Spleen (tissue), 11 donors: ENCODE data around the gene FAAP20. TPM values are rescaled to one million over a fixed set of nuclear protein-coding genes. Genes with fewer than 3 reads are reported as not detected.

Experiments used
- DNase-seq: peaks from one replicate; pipeline ENCODE4 v3.0.0-alpha.2; 2020
- H3K27ac ChIP-seq, 8 donors: fragments of 200-600 bp; sonication (generic) in 7 of 8; 1 replicate in 4 of 8; 2 replicates in 4 of 8; pipeline versions ENCODE4 v1.5.0 to v1.8.0; 2016 to 2021; ENCODE audit warnings: inconsistent platforms in 4 of 8, mild to moderate bottlenecking in 4 of 8, moderate library complexity in 1 of 8
- H3K27me3 ChIP-seq, 7 donors: fragments of 200-600 bp; sonication (generic) in 6 of 7; replicated peaks in 1 of 7; 1 replicate in 4 of 7; 2 replicates in 3 of 7; pipeline versions ENCODE4 v1.5.0 to v1.8.0; 2016 to 2021; ENCODE audit warnings: inconsistent platforms in 3 of 7, mild to moderate bottlenecking in 1 of 7
- H3K36me3 ChIP-seq, 6 donors: fragments of 200-600 bp; sonication (generic) in 5 of 6; 1 replicate in 4 of 6; 2 replicates in 2 of 6; pipeline versions ENCODE4 v1.5.0 to v1.8.0; 2016 to 2021; ENCODE audit warnings: inconsistent platforms in 2 of 6
- H3K4me1 ChIP-seq, 6 donors: fragments of 200-600 bp; sonication (generic) in 5 of 6; 1 replicate in 3 of 6; 2 replicates in 3 of 6; pipeline versions ENCODE4 v1.5.0 to v1.8.0; 2016 to 2021; ENCODE audit warnings: inconsistent platforms in 3 of 6
- H3K4me3 ChIP-seq, 8 donors: fragments of 200-600 bp; sonication (generic) in 7 of 8; 1 replicate in 4 of 8; 2 replicates in 4 of 8; pipeline versions ENCODE4 v1.5.0 to v1.8.0; 2016 to 2021; ENCODE audit warnings: inconsistent platforms in 4 of 8, mild to moderate bottlenecking in 4 of 8, moderate library complexity in 2 of 8
- H3K9me3 ChIP-seq, 8 donors: fragments of 200-600 bp; sonication (generic) in 7 of 8; 1 replicate in 4 of 8; 2 replicates in 4 of 8; pipeline versions ENCODE4 v1.5.0 to v1.8.0; 2016 to 2021; ENCODE audit warnings: inconsistent platforms in 4 of 8
- CTCF ChIP-seq, 11 experiments: fragments of 200-600 bp in 7 of 11; fragments of 450-650 bp in 4 of 11; sonication (generic) in 4 of 11; IDR thresholded peaks in 8 of 11; conservative IDR thresholded peaks in 3 of 11; 1 replicate in 7 of 11; 2 replicates in 4 of 11; pipeline versions ENCODE4 v1.4.0 to v1.8.0; 2016 to 2021; ENCODE audit warnings: antibody characterized with exemption in 11 of 11, inconsistent platforms in 4 of 11, mild to moderate bottlenecking in 1 of 11
- POLR2A ChIP-seq, 3 donors: fragments of 450-650 bp; IDR thresholded peaks; one replicate each; pipeline ENCODE4 v1.5.1; 2017; ENCODE audit warnings: antibody characterized with exemption in 3 of 3, mild to moderate bottlenecking in 1 of 3
- POLR2AphosphoS5 ChIP-seq, 3 donors: sonication (generic); formaldehyde crosslinking; IDR thresholded peaks; one replicate each; pipeline ENCODE4 v1.5.1; 2017; ENCODE audit warnings: antibody characterized with exemption in 3 of 3
- WGBS, 5 donors: extraction: QIAGEN DNeasy Blood & Tissue Kit in 3 of 5; methylation state at CpG; one replicate each; pipeline versions ENCODE4 v1.1.5 to v1.1.7; 2013 to 2018; 5-methylcytosine and 5-hydroxymethylcytosine counted together
- intact Hi-C: fragments of 100-400 bp; cut with DNase I; formaldehyde crosslinking; loops from one replicate; pipeline ENCODE4 v1.15.0; 2023; ENCODE audit warnings: low total_unique reads
- polyA plus RNA-seq, 3 donors: library from polyadenylated mRNA; stranded (reverse); fragments of 200-250 nt; gene quantifications; one replicate each; pipeline ENCODE4 v1.2.1, GENCODE V29; 2013
- total RNA-seq, 7 donors: library from RNA; depleted of rRNA in 3 of 7; stranded (reverse); fragments of >200 nt in 3 of 7; fragmentation: NEBNext Ultra II Directional in 4 of 7; extraction: Animal tissue kit (Norgen Biotek cat#: 25700) in 4 of 7; gene quantifications; one replicate each; pipeline versions ENCODE4 v1.1.0 to v1.2.1, GENCODE V29; 2016 to 2021
- donor health status: healthy with polysubstance abuse.
- donor health status: DM: no; HTN: no; CAD: no; lungs with moderate emphysema.
- donor health status: DM: no; HTN: no; CAD: no.
- donor health status: Bipolar disorder and iron deficiency.
- donor health status: healthy.
- donor health status: DM: no; HTN: no; CAD: no.
- donor health status: DM: yes; HTN: yes; CAD: no.

FAAP20 gene
- total and polyA plus RNA-seq, 10 donors = 20.6 to 113 (median 52.0) TPM

- TF ChIP-seq POLR2A (IDR thresholded peaks at IDR 0.05) (no peak), CTCF (IDR thresholded peaks at IDR 0.05 in 8 of 11, conservative IDR thresholded peaks at IDR 0.05 in 3 of 11) (no peak), POLR2AphosphoS5 (IDR thresholded peaks at IDR 0.05) (peak; percentile 21 to 61 (median 49))
- peaks cover 0 to 31% (median 3%) of the 10 kb centered on the region in 6 donors for H3K36me3 ChIP-seq
- peak overlapping the region in 5 of 8 donors; percentile 6 to 54 (median 38) for H3K27ac ChIP-seq
- intact Hi-C loops = no loop called here
- H3K9me3 ChIP-seq = no peaks in the 10 kb centered on the region
- H3K4me1 ChIP-seq = peaks cover 63 to 98% (median 89%) of the 10 kb centered on the region in 6 donors
- H3K4me3 ChIP-seq = no peak overlapping the region
- 50 to 69% (median 59%) methylated on average over 24 to 30 of the region's 30 CpGs for WGBS, 5 donors
- no peaks in the 10 kb centered on the region for H3K27me3 ChIP-seq
- DNase-seq = no peak
Observed at GRCh38 chr1:2240270-2241156, 45.9 kb upstream of the FAAP20 start.

GRCh38 chr1:2239384-2239985, 44.9 kb upstream of the FAAP20 start:
- Histone ChIP-seq H3K9me3 (no peaks in the 10 kb centered on the region), H3K36me3 (peaks cover 0 to 31% (median 3%) of the 10 kb centered on the region in 6 donors), H3K4me3 (no peak overlapping the region), H3K27me3 (no peaks in the 10 kb centered on the region), H3K27ac (peak overlapping the region in 4 of 8 donors; percentile 6 to 54 (median 36)), H3K4me1 (peaks cover 73 to 100% (median 94%) of the 10 kb centered on the region in 6 donors)
- DNase-seq = peak; percentile 69
- WGBS, 5 donors = 88 to 92% (median 91%) methylated on average over 25 to 30 of the region's 30 CpGs
- TF ChIP-seq CTCF (IDR thresholded peaks at IDR 0.05 in 8 of 11, conservative IDR thresholded peaks at IDR 0.05 in 3 of 11) = no peak
- TF ChIP-seq POLR2AphosphoS5 (IDR thresholded peaks at IDR 0.05) = no peak
- no peak for TF ChIP-seq POLR2A (IDR thresholded peaks at IDR 0.05)
- intact Hi-C loops = loop anchor here (10.0 kb wide), 1 partner anchor 55 kb away; no protein-coding TSS in a partner anchor

GRCh38 chr1:2239013-2239370, 44.4 kb upstream of the FAAP20 start:
- 89 to 96% (median 93%) methylated on average over 6 of the region's 6 CpGs for WGBS, 5 donors
- intact Hi-C loops = loop anchor here (10.0 kb wide), 1 partner anchor 56 kb away; no protein-coding TSS in a partner anchor

More at GRCh38 chr1:2239013-2239370, 44.4 kb upstream of the FAAP20 start:
- H3K9me3 ChIP-seq = no peaks in the 10 kb centered on the region
- H3K27ac ChIP-seq = peak overlapping the region in 2 of 8 donors; percentile 66 to 92
- TF ChIP-seq POLR2AphosphoS5 (IDR thresholded peaks at IDR 0.05) = no peak
- no peak for TF ChIP-seq CTCF (IDR thresholded peaks at IDR 0.05 in 8 of 11, conservative IDR thresholded peaks at IDR 0.05 in 3 of 11)
- TF ChIP-seq POLR2A (IDR thresholded peaks at IDR 0.05) = no peak
- peaks cover 78 to 100% (median 98%) of the 10 kb centered on the region in 6 donors for H3K4me1 ChIP-seq
- DNase-seq = no peak
- no peak overlapping the region for H3K4me3 ChIP-seq
- H3K27me3 ChIP-seq = no peaks in the 10 kb centered on the region
- peaks cover 0 to 31% (median 3%) of the 10 kb centered on the region in 6 donors for H3K36me3 ChIP-seq
